GM18909 (cell line): ENCODE results near the gene FAM83G.
"Not testable (repeated sequence)": the region's sequence is repeated elsewhere in the genome, so short reads cannot be mapped to it uniquely, and the experiment has no call there.

ENCODE experiments used
- ATAC-seq: cut with Tn5 transposase; IDR thresholded peaks from one replicate; pipeline ENCODE4 v1.9.1; 2021; ENCODE audit warnings: mild to moderate bottlenecking; ENCODE audit not compliant: unreplicated experiment, poor library complexity

Gene FAM83G

DNA sequence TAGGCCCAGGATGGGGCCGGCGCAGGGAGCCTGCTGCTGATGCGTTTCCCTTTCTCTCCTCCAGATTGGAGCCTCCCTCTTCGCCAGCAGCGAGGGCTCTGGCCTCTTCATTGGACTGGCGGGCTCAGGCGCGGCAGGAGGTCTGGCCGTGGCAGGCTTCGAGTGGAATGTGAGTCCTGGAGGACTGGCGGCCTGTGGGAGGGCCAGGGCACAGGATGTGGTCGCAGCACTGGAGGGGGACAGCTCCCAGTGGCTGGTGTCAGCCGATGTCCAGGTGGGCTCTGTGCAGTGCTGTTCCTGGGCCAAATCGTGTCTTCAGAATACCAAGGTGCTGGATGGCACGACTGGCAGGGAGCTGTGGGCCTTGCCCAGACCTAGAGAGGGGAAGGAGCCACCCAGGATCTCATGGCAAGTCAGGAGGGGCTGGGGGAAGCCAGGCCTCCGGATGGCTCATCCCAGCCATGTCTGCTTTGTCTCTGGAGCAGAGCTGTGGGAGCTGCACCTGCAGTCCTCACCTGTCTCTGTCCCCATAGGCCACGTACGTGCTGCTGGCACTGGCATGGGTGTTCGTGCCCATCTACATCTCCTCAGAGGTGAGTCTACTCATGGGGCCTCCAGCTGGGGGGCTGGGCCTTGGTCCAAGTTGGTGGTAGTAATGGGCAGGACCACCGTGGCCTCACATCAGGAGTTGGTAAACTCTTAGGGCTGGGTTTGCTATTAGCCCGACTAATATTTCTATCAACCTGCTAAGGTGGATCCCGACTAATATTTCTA, 45.3 kb downstream of the FAM83G start:
- ATAC-seq, result no peak

DNA sequence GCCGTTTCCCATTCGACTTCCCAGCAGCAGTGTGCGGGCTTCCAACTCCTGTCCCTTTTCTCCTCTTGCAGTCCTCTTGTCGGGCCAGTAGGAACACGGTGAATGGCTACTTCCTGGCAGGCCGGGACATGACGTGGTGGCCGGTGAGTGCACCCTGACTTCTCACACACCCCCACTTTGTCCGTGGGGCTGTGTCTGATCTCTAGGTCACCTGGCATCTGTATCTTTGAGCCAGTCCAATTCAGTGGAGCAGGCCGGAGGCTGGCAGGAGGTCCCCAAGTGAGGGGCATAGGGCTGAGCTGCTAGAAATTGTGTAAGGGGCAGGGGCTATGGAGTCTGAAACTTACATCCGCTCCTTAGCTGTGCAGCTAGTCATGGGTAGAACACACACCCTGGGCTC, 46.0 kb downstream of the FAM83G start:
- ATAC-seq, result no peak

DNA sequence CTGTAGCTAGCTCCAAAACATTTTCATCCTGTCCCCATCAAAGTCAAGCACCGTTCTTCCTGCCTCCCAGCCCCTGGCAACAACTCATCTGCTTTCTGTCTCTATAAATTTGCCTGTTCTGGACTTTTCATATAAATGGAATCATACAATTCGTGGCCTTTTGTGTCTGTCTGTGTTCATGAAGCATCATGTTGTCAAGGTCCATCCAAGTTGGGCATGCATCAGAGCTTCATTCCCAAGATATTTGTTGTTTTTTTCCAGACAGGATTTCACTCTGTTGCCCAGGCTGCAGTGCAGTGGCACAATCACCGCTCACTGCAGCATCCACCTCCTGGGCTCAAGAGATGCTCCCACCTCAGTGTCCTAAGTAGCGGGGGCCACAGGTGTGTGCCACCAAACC, 46.7 kb downstream of the FAM83G start:
- ATAC-seq, result no peak

- no peak for ATAC-seq
Observed at GRCh38 chr17:18956581-18956980, 48.0 kb downstream of the FAM83G start.

DNA sequence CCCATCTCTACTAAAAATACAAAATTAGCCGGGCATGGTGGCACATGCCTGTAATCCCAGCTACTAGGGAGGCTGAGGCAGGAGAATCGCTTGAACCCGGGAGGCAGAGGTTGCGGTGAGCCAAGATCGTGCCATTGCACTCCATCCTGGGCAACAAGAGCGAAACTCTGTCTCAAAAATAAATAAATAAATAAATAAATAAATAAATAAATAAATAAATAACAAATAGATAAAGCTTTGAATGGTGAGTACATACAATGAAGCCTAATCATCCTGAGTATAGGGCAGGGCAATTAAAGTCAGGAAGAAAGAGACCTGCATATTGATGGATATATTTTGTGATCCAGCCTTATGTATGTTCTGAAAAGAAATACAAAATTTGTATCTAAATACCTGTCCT, 48.5 kb downstream of the FAM83G start:
- ATAC-seq, result not testable (repeated sequence)

DNA sequence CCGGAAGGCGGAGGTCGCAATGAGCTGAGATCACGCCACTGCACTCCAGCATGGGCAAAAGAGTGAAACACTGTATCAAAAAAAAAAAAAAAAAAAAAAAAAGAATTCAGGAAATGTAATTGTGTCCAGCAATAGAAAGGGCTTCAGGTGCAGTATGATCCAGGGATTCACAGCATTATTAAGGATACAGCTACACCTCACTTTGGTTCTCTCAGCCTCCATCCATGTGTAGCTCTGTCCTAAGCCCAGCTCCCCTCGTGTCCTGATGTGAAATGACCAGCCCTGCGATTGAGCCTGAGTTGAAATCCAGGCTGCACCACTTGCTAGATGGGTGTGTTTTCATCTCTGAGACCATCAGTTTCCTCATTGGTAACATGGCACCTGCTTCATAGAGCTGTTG, 49.6 kb downstream of the FAM83G start:
- ATAC-seq, result no peak

DNA sequence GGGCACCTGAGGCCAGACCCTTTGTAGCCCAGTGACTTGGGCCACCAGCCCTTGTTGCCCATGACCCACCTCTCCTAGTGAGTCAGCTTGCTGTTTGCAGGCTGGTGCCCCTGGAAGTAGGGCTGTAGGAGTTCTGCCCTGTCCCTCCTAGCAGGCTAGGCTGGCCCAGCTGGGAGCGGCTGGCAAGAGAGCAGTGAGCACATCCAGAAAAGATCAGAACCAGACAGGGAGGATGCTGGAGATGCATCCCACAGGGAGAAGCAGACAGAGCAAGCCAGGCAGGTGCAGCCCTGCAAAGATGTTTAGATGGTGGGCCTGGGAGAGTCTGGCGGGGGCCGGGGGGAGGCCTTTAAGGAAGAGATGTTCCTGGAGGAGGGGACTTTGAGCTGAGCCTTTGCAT, 50.2 kb downstream of the FAM83G start:
- ATAC-seq, result no peak

DNA sequence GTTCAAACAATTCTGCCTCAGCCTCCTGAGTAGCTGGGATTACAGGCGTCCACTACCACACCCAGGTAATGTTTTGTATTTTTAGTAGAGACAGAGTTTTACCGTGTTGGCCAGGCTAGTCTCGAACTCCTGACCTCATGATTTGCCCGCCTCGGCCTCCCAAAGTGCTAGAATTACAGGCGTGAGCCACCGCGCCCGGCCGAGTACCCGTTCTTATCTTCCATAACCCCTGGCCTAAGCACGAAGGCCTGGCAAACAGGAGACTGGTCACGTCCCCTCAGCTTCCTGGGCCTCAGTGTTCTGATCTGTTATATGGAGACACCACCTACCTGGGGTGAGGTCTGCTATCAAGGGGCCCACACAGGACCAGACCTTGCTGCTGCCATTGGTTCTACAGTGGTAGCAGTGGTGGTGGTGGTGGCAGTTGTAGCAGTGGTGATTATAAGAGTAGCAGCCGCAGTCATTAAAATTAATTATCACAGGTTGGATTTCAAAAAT, 51.3 kb downstream of the FAM83G start:
- no peak for ATAC-seq

DNA sequence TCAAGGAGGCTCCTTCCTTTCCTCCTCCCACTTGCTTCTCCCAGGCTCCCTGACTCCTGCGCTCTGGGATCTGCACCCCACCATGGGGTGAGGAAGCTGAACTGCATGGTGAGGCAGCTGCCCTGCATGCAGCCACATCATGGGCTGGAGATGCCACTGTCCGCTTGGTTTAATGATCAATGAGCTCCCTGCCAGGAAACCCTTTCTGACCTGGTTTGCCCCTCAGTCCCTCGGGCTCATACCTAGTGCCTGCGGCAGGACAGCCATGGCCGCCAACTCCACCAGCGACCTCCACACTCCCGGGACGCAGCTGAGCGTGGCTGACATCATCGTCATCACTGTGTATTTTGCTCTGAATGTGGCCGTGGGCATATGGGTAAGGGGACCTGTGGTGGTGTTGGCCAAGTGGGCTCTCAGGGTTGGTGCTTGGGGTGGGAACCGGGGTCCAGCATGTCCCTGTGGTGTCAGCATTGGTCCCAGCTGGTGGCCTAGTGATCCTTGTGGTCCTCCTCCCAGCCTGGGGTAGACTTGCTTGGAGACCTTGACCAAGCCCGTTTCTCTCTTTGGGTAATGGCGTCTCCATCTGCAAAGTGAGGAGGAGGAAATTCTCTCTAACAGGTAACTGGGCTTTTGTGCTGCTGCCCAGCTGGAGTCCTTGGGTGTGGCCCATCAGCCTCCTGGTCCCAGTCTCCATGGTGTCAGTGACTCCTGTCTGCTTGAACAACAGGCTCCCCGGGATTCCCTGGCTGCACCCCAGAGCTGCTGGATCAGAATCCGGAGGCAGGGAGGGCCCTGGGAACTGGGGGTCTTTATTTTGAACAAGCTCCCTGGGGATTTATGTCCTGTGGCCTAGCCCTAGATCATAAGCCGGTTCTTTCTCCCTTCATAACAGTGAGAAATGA, 52.4 kb downstream of the FAM83G start, which contains the start of gene SLC5A10:
TSS of gene SLC5A10 (plus strand) at position 225 of the 902 bp plus-strand sequence. CDS start at position 266, 41 bp downstream.
- no peak for ATAC-seq

DNA sequence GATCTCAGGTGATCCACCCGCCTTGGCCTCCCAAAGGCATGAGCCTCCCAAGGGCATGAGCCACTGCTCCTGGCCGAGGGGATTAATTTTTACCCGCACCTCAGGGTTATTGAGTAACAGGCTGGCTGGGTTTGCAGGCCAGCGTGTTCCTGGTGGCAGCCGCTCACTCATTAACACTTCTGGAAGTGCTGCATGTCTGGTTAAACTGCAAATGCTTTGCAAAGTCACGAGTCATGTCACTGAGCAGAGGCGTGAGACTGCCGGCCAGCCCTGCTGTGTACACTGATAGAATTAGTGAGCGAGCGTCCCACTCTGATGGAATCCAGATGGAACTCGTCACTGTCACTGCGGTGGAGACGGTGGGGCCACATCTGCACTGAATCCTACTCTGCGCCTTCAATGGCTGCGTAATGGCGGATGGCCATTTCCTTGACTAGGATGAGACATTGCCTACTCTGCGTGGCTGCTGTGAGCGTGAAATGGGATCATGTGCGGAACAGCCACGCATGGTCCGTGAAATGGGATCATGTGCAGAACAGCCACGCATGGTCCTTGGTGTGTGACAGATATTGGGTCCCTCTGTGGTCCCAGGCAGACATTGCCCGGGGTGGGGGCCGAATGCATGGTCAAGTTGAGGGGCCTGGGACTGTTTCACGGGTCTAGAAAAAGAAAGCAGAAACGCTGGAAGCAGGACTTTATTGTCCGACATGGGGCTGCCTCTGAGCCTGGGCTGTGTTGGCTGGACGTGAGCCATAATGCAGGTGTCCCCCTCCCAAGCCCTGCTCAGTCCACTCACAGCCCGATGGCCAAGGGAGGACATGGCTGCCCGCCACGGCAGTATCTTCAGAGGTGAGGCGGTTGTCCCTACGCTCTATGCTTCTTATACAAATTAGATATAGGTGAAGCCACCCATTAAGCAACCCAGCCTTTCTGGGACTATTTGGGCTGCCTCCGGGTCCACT, 53.3 kb downstream of the FAM83G start:
- ATAC-seq, result no peak

DNA sequence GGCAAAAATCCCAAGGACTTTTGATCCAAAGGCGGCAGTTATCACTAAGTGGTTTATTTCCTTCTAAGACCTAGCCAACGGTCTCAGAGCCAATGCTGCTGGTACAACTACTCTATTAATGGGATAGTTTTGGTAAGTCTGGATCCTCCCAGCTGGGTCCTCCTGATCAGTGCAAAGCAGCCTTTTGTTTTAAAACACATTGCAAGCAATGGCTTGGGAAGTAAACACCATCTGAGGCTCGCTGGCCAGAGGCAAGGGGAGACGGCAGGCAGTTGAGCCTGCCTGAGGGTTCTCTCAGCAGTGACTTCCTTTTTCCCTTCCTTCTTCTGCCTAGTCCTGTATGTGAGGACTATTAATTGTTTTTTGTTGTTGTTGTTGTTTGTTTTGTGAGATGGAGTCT, 54.2 kb downstream of the FAM83G start:
- ATAC-seq, result no peak

DNA sequence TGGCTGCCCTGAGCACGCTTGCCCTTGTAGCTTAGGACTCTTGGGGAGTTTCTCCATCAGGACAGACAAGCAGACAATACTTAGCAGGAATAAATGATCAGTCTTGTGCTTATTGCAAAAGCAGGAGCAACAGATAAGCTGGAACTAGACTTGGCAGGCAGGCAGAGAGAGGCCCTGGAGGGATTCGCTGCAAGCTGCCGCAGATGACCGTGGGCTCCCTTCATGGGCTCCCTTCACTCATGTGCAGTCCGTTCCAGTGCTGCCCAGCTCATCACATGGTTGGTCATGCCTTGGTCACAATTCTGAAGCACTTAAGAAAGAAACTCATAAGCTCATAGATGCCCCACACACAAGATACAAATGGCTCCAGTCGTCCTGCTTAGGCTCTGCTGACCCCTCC, 55.0 kb downstream of the FAM83G start:
- ATAC-seq, result no peak

DNA sequence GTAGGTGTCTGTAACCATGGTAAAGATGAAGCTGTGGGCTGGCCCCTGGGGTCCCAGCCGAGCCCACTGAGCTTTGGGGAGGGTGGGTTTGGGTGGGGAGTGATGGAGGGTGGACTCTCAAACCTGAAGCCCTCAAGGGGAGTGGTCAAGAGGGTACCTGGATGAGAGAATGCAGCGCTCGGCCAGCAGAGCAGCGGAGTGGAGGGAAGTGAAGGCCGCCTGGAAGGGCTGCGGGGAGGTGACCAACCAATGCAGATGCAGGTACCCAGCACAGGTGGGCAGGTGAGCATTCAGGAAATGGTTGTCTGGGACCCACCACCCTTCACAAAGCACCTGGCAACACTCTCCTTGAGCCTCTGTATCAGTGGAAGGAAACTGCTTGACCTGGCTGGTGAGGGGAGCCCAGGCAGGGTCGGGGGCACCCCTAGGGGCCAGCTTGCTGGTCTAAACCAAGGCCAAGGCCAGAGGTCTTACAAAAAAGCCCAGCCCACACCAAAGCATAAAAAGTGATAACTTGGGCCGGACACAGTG, 56.0 kb downstream of the FAM83G start:
- ATAC-seq, result no peak

DNA sequence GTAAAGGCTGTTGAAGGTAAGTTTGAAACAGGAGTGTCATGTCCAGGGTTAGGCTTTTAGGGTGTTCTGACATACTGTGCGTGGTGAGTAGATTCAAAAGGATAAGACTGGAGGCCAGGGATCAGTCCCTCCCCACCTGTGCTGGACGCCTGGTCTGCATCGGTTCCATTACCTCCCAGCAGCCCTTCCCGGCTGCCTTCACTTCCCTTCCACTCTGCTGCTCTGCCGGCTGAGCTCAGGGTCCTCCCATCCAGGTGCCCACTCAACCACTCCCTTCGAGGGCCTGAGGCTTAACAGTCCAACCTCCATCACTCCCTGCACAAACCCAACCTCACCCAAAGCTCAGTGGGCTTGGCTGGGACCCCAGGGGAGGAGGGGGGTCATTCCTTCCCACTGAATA, 56.7 kb downstream of the FAM83G start:
- ATAC-seq, result no peak

DNA sequence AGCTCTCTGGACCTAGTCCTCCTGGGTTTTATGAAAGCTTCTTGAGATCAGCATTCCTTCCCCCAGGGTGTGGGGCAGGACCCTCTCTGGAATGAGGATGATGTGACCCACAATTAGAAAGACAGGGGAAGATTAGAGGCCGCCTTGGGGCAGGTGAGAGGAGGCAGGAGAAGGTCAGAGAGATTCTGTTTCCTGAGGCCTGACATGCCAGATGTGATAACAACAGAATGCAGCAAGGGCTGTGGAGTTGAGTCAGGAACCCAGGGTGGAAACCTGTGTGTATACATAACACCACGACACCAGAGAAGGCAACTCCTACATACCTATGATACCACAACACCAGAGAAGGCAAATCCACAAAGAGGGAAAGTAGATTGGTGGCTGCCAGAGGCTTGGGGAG, 58.0 kb downstream of the FAM83G start:
- no peak for ATAC-seq

GRCh38 chr17:18944646-18945045, 59.9 kb downstream of the FAM83G start:
- no peak for ATAC-seq

- no peak for ATAC-seq
Observed at GRCh38 chr17:18938692-18939023, 65.9 kb downstream of the FAM83G start.

DNA sequence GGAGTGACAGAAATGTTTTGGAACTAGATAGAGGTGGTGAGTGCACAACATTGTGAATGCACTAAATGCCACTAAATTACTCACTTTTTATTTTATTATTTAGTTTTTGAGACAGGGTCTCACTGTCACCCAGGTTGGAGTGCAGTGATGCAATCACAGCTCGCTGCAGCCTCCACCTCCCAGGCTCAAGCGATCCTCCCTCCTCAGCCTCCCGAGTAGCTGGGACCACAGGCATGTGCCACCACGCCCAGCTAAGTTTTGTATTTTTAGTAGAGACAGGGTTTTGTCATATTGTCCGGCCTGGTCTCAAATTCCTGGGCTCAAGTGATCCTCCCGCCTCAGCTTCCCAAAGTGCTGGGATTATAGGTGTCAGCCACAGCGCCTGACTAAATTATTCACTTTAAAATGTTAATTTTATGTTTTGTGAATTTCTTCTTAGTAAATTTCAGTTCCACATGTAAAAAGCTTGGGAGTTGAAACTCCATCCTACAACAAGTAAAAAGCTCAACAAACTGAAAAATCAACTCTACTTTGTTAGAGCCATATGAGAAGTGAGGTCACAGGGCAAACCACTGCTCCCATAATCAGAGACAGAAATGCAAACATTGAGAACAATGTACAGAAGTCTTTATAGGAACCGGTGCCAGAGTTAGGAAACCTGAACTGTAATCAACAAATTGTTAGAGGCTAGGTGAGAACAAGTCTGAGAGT, 66.4 kb downstream of the FAM83G start:
- ATAC-seq, result no peak
